MM.1S (cell line): ENCODE measurements around the gene ADM5.

Experiments used
- EZH2 ChIP-seq: fragments of 300-600 bp; sonication (generic); optimal IDR thresholded peaks from 2 replicates; pipeline ENCODE3; 2017; ENCODE audit warnings: low read depth, mild to moderate bottlenecking, antibody characterized with exemption, low read length, mixed read lengths
- EZH2phosphoT487 ChIP-seq: fragments of 300-600 bp; sonication (generic); IDR thresholded peaks from 2 replicates; pipeline ENCODE4 v1.6.1; 2018; ENCODE audit warnings: antibody characterized with exemption, low read length
- TF ChIP-seq, protein P1 (sequence below): fragments of 300-600 bp; sonication (generic); IDR thresholded peaks from 2 replicates; pipeline ENCODE4 v1.5.1; 2016; ENCODE audit warnings: antibody characterized with exemption, low read length, mixed read lengths

DNA sequence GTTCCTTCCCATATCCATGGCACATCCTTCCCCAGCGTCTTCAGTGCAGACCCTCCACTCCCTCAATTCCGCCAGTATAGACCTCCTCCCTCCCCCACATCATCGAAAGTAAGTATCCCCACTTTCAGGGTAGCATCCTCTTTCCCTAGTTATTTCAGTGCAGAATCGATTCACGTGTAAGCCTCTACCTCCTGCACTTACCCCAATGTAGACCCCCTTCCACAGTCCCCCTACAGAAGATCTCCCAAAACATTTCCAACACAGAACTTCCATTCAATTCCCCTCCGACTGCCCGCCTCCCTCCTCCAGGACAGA lies 24.4 kb upstream of the ADM5 start:
- TF ChIP-seq EZH2 = no peak
- TF ChIP-seq, protein P1, sequence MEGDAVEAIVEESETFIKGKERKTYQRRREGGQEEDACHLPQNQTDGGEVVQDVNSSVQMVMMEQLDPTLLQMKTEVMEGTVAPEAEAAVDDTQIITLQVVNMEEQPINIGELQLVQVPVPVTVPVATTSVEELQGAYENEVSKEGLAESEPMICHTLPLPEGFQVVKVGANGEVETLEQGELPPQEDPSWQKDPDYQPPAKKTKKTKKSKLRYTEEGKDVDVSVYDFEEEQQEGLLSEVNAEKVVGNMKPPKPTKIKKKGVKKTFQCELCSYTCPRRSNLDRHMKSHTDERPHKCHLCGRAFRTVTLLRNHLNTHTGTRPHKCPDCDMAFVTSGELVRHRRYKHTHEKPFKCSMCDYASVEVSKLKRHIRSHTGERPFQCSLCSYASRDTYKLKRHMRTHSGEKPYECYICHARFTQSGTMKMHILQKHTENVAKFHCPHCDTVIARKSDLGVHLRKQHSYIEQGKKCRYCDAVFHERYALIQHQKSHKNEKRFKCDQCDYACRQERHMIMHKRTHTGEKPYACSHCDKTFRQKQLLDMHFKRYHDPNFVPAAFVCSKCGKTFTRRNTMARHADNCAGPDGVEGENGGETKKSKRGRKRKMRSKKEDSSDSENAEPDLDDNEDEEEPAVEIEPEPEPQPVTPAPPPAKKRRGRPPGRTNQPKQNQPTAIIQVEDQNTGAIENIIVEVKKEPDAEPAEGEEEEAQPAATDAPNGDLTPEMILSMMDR = no peak
- no peak for TF ChIP-seq EZH2phosphoT487
